ENCODE data around the gene IL12RB1.

Gene IL12RB1

GRCh38 chr19:18128044-18128443 lies 41.3 kb upstream of the IL12RB1 start:
- peak overlapping the region; percentile 24; the same call in 1 of the 2 replicates for H3K27ac ChIP-seq
- no peak for DNase-seq (ENCODE audit: low spot score)
- POLR2A ChIA-PET (ENCODE audit: low non-redundant PET) = no interaction called here

DNA sequence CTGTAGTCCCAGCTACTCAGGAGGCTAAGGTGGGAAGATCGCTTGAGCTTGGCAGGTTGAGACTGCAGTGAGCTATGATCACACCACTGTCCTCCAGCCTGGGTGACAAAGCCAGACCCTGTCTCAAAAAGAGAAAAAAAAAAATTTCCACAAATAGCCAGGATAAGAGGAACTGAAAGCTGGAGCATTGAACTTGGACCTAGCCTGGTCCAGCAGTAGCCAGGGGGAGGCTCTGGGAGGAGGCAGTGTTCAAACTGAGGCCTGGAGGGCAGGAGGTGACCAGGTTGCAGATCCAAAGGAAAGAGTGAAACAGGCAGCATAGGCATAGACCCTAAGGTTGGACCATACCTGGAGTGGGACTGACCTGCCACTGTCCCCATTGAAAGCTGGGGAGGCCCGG lies 39.4 kb upstream of the IL12RB1 start:
- H3K27ac ChIP-seq = peak overlapping the region; percentile 26
- DNase-seq (ENCODE audit: low spot score) = no peak
- TF ChIP-seq, protein P1, sequence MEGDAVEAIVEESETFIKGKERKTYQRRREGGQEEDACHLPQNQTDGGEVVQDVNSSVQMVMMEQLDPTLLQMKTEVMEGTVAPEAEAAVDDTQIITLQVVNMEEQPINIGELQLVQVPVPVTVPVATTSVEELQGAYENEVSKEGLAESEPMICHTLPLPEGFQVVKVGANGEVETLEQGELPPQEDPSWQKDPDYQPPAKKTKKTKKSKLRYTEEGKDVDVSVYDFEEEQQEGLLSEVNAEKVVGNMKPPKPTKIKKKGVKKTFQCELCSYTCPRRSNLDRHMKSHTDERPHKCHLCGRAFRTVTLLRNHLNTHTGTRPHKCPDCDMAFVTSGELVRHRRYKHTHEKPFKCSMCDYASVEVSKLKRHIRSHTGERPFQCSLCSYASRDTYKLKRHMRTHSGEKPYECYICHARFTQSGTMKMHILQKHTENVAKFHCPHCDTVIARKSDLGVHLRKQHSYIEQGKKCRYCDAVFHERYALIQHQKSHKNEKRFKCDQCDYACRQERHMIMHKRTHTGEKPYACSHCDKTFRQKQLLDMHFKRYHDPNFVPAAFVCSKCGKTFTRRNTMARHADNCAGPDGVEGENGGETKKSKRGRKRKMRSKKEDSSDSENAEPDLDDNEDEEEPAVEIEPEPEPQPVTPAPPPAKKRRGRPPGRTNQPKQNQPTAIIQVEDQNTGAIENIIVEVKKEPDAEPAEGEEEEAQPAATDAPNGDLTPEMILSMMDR (conservative IDR thresholded peaks at IDR 0.05; ENCODE audit: low read depth) = no peak
- CTCF ChIA-PET = no interaction called here
- POLR2A ChIA-PET (ENCODE audit: low non-redundant PET) = no interaction called here

More at GRCh38 chr19:18128044-18128443, 41.3 kb upstream of the IL12RB1 start:
- TF ChIP-seq, protein P1 (conservative IDR thresholded peaks at IDR 0.05; ENCODE audit: low read depth) = no peak
- CTCF ChIA-PET = interaction anchor here (0.7 to 0.8 kb wide), 2 partner anchors 133 to 338 kb away, joined by 3 to 4 read pairs; no protein-coding TSS in a partner anchor

DNA sequence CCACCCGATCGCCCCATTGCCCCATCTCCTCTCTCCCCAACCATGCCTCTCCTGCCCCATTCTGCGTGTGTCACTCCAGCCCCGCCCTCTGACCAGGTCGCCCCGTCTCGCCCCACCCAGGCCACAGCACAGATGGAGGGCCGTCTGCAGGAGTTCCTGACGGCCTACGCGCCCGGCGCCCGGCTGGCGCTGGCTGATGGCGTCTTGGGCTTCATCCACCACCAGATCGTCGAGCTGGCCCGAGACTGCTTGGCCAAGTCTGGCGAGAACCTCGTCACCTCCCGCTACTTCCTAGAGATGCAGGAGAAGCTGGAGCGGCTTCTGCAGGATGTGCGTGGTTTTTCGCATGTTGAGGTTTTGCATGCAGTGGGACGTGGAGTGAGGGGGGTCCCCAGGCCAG lies 37.1 kb upstream of the IL12RB1 start:
- no peak for DNase-seq (ENCODE audit: low spot score)
- CTCF ChIA-PET = no interaction called here
- no peak overlapping the region for H3K27ac ChIP-seq
- POLR2A ChIA-PET (ENCODE audit: low non-redundant PET) = no interaction called here
- TF ChIP-seq, protein P1 (conservative IDR thresholded peaks at IDR 0.05; ENCODE audit: low read depth) = no peak

DNA sequence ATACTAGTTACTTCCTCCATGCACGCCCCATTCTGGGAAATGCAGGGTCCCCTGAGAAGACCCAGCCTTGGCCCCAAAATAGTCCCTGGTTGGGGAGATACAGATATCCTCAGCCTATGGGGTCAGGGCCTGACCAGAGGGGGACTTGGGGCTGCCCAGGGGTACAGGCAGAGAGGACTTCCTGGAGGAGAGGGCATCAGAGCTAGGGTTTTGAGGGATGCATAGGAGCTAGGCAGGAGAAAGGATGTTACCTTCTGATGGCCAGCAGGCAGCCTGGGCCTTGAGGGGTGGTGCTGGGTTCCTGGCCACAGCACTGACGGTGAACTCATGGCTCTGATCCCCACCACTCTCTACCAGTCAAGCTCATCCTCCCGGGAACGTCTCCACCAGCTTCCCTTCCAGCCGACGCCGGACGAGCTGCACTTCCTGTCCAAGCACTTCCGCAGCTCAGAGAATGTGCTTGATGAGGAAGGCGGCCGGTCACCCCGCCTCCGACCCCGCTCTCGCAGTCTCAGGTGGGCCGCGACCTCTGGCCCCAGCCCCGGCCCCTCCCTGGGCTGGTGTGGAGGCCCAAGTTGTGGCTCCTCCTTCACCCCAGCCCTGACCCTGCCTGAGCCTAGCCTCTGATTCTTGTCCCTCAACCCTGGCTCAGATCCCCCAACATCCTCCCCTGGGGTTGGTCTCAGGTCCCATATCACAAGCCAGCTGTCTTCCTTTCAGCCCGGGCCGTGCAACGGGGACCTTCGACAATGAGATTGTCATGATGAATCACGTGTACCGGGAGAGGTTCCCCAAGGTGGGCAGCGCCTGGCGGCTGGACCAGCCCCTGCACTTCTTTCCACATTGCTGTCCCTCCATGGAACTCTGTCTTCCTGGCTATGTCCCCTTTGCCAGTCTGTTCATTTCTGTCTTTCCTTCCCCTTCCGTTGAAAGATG lies 36.4 kb upstream of the IL12RB1 start:
- POLR2A ChIA-PET (ENCODE audit: low non-redundant PET) = interaction anchor here (0.6 kb wide), 1 partner anchor 20 kb away, joined by 4 read pairs; no protein-coding TSS in a partner anchor
- TF ChIP-seq, protein P1 (conservative IDR thresholded peaks at IDR 0.05; ENCODE audit: low read depth) = no peak
- no peak for DNase-seq (ENCODE audit: low spot score)
- CTCF ChIA-PET = interaction anchor here (0.6 kb wide), 2 partner anchors 377 to 424 kb away, joined by 3 to 4 read pairs; no protein-coding TSS in a partner anchor
- H3K27ac ChIP-seq = no peak overlapping the region

DNA sequence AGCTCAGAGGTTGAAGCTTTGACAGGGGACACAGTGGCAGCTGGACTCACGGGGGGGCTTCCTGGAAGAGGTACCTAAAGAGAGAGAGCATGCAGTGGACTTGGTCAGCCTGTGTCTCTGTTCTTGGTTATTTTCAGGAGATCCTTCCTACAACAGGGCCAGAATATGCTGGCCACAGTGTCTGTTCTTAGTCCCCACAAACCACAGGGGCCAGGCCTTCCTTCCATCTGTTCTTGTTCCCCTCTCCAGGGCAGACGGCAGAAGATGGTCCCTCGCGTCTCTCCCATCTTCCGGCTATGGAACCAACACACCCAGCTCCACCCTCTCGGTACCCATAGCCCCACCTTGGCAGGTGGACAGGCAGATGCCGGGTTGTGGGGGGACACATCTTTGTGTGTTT lies 35.7 kb upstream of the IL12RB1 start:
- TF ChIP-seq, protein P1 (conservative IDR thresholded peaks at IDR 0.05; ENCODE audit: low read depth) = no peak
- ChIA-PET CTCF (interaction anchor here (0.6 kb wide), 2 partner anchors 376 to 424 kb away, joined by 3 to 4 read pairs; no protein-coding TSS in a partner anchor), POLR2A (ENCODE audit: low non-redundant PET) (interaction anchor here (0.6 kb wide), 1 partner anchor 20 kb away, joined by 4 read pairs; no protein-coding TSS in a partner anchor)
- H3K27ac ChIP-seq = no peak overlapping the region
- no peak for DNase-seq (ENCODE audit: low spot score)

DNA sequence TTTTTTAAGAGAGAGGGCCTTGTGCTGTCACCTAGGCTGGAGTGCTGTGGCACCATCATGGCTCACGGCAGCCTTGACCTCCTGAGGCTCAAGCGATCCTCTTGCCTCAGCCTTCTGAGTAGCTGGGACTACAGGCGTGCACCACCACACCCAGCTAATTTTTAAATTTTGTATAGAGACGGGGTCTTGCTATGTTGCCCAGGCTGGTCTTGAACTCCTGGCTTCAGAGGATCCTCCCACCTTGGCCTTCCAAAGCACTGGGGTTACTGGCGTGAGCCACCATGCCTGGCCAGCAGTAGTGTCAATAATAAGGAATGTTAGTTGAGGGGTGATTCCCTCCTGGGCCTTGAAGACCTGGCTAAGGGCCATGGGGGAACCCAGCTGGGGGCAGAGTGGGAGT lies 34.4 kb upstream of the IL12RB1 start:
- peak overlapping the region; percentile 60; the same call in 1 of the 2 replicates for H3K27ac ChIP-seq
- no peak for DNase-seq (ENCODE audit: low spot score)
- POLR2A ChIA-PET (ENCODE audit: low non-redundant PET) = no interaction called here

More for the DNA sequence above, 34.4 kb upstream of the IL12RB1 start:
- CTCF ChIA-PET = interaction anchor here (0.7 kb wide), 1 partner anchor 355 kb away, joined by 3 read pairs; no protein-coding TSS in a partner anchor
- TF ChIP-seq, protein P1 (conservative IDR thresholded peaks at IDR 0.05; ENCODE audit: low read depth) = no peak

Data from RWPE1 (cell line).